ENCODE data around the gene DNAJC7. TPM values are rescaled to one million over a fixed set of nuclear protein-coding genes. Genes with fewer than 3 reads are reported as not detected.
"Not testable (repeated sequence)": the region's sequence is repeated elsewhere in the genome, so short reads cannot be mapped to it uniquely, and the experiment has no call there.

Gene DNAJC7
- total RNA-seq, 1 donor from 2014 or later, result 121 TPM

DNA sequence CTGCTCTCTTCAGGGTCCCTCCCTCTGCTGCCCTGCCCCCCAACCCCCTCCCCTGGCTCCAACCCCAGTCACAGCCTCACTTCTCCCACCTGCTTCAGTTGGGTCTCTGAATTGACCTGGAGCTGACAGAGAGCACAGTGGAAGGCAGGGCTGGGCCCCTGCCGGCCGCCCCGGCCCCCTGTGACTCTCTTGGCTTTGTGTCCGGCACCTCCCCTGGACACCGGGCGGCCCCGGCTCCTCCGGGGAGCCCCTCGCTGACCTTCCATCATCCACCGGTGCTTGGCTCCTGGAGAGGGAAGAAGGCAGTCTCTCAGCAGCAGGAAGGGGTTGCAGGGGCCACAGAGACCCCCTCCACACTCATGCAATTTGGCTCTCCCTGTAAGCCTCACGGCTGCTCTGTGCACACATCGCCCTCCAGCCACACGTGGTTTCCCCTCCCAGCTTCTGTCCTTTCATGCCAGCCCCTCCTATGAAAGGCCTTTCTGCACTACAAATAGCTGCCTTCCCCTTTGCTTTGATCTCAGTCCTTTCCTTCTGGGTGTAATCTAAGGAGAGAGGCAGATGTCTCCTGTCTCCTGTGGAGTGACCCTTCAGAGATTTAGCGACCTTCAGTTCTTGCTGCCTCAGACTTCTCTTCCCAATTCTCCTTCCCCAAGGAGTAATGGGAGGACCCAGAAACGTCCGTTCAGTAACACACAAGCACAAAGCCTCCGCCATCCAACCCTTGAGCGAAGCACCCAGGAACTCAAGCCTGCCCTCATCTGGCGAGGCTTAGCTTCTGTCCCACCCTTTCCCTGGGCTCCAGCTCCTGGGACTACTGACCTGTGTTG lies 10.9 kb upstream of the DNAJC7 start:
- DNase-seq, result no peak
- Mint-ChIP-seq H3K4me3 (no peak overlapping the region), H3K27ac (no peak overlapping the region), H3K36me3 (ENCODE audit: low read depth) (peaks cover 13% of the 10 kb centered on the region), H3K4me1 (peaks cover 7% of the 10 kb centered on the region), H3K27me3 (no peaks in the 10 kb centered on the region), H3K9me3 (no peaks in the 10 kb centered on the region)
- intact Hi-C loops (cut with micrococcal nuclease), result loop anchor here (5.0 kb wide), 2 partner anchors 34 to 69 kb away; partner anchors contain the start of gene ZNF385C

GRCh38 chr17:42027590-42027889 lies 10.3 kb upstream of the DNAJC7 start:
- DNase-seq, result no peak
- peaks cover 7% of the 10 kb centered on the region for H3K4me1 Mint-ChIP-seq
- intact Hi-C loops (cut with micrococcal nuclease), result loop anchor here (5.0 kb wide), 2 partner anchors 35 to 70 kb away; partner anchors contain the start of gene ZNF385C
- no peaks in the 10 kb centered on the region for H3K9me3 Mint-ChIP-seq
- H3K36me3 Mint-ChIP-seq (ENCODE audit: low read depth), result peaks cover 13% of the 10 kb centered on the region
- H3K27ac Mint-ChIP-seq, result no peak overlapping the region
- no peak overlapping the region for H3K4me3 Mint-ChIP-seq
- H3K27me3 Mint-ChIP-seq, result no peaks in the 10 kb centered on the region

DNA sequence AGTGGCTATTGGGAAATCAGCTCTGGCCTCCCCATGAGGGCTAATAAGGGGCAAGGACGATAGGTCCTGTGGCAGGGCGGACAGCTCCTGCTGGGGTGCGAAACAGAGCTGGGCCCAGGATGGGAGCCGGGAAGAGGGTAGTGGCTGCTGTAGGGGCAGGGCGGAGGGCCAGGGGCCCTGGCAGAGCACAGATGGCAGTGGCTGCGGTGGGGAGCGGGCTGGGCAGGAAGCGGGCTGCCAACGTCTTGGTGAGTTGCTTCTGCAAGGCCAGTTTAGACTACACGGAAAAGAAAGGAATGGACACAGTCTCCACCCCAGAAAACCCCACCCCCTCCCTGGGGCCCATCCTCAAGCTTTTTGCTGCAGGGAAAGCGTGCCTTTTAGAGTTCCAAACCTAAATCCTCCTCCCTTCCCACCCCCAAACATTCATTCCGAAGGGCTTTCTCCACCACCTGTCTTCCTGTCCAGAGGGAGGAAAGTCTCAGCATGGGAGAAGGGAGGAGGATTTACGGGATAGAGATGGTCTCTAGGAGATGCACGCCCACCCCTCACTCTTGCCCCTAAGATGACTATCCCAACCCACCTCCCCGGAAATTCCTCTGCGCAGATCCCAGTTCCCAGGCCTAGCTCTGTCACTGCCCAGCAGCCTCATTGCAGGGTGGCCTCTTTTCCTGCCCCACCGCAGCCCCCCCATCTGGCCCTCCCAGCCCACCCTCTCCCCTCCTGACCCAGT lies 9.8 kb upstream of the DNAJC7 start:
- H3K27ac Mint-ChIP-seq, result no peak overlapping the region
- H3K36me3 Mint-ChIP-seq (ENCODE audit: low read depth), result peaks cover 18% of the 10 kb centered on the region
- intact Hi-C loops (cut with micrococcal nuclease), result loop anchor here (5.0 kb wide), 2 partner anchors 35 to 70 kb away; partner anchors contain the start of gene ZNF385C

GRCh38 chr17:42025936-42026335 lies 8.7 kb upstream of the DNAJC7 start:
- Mint-ChIP-seq H3K4me1 (peaks cover 17% of the 10 kb centered on the region), H3K9me3 (no peaks in the 10 kb centered on the region), H3K4me3 (no peak overlapping the region), H3K36me3 (ENCODE audit: low read depth) (peaks cover 20% of the 10 kb centered on the region), H3K27ac (no peak overlapping the region), H3K27me3 (no peaks in the 10 kb centered on the region)
- intact Hi-C loops (cut with micrococcal nuclease), result loop anchor here (5.0 kb wide), 2 partner anchors 36 to 71 kb away; partner anchors contain the start of gene ZNF385C
- no peak for DNase-seq

More for the DNA sequence above, 9.8 kb upstream of the DNAJC7 start:
- Mint-ChIP-seq H3K9me3 (no peaks in the 10 kb centered on the region), H3K27me3 (no peaks in the 10 kb centered on the region), H3K4me1 (peaks cover 11% of the 10 kb centered on the region), H3K4me3 (no peak overlapping the region)
- DNase-seq, result no peak

DNA sequence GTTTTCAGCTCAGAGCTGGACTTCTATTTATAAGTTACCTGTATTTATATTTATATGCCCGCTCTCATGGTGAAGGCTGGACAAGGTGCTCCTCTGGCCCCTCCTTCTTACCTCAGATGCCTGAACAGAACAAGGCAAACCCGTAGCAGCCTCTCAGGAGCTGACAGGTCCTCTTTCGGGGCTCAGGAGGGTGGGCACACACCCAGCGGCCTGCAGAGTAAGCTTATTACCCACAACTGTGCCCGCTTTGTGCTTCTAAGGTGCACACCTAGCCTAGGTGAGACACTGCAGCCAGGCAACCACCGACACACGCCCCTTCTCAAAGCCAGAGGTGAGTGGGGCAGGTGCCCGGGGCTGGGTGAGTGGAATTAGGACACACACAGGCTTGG lies 7.9 kb upstream of the DNAJC7 start:
- no peaks in the 10 kb centered on the region for H3K27me3 Mint-ChIP-seq
- H3K27ac Mint-ChIP-seq, result no peak overlapping the region
- no peak overlapping the region for H3K4me3 Mint-ChIP-seq
- peaks cover 21% of the 10 kb centered on the region for H3K4me1 Mint-ChIP-seq
- DNase-seq, result no peak
- intact Hi-C loops (cut with micrococcal nuclease), result loop anchor here (5.0 kb wide), 2 partner anchors 37 to 72 kb away; partner anchors contain the start of gene ZNF385C
- peaks cover 23% of the 10 kb centered on the region for H3K36me3 Mint-ChIP-seq (ENCODE audit: low read depth)
- no peaks in the 10 kb centered on the region for H3K9me3 Mint-ChIP-seq

DNA sequence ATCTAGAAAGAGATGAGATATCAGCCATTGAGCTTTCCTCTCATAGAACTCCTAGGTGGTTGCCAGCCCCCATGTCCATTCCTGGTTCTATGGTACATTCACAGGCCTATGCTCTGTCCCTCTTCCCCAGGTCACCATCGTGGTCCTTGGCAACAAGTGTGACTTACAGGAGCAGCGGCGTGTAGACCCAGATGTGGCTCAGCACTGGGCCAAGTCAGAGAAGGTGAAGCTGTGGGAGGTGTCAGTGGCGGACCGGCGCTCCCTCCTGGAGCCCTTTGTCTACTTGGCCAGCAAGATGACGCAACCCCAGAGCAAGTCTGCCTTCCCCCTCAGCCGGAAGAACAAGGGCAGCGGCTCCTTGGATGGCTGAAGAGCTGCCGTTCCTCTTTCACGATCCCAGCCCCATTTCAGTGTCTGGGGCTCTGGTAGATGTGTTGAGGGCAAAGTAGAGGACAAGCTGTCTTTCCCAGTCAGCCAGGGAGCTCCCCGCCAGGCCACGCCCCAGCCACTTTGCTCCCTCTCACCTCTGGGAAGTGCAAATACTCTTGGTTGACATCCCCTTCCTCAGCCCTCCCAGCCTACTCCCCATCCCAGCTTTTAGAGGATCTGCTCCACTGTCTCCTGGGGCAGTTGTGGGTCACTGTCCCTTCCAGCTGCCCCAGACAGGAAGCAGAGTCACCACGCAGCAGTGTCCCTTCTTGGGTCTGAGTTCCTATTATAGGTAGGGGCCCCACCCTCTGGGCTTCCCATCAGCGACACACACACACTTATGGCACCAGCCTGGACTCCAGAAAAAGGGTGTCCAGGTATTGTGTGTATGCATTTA lies 6.5 kb upstream of the DNAJC7 start:
- intact Hi-C loops (cut with micrococcal nuclease), result no loop called here
- H3K36me3 Mint-ChIP-seq (ENCODE audit: low read depth), result peaks cover 23% of the 10 kb centered on the region
- DNase-seq, result no peak
- peaks cover 4% of the 10 kb centered on the region for H3K9me3 Mint-ChIP-seq
- no peak overlapping the region for H3K4me3 Mint-ChIP-seq
- no peaks in the 10 kb centered on the region for H3K27me3 Mint-ChIP-seq
- no peak overlapping the region for H3K27ac Mint-ChIP-seq
- peaks cover 27% of the 10 kb centered on the region for H3K4me1 Mint-ChIP-seq

- intact Hi-C loops (cut with micrococcal nuclease); DNase-seq; H3K27me3 Mint-ChIP-seq; H3K9me3 Mint-ChIP-seq: not testable (repeated sequence)
- Mint-ChIP-seq H3K36me3 (ENCODE audit: low read depth) (peaks cover 29% of the 10 kb centered on the region), H3K4me1 (peaks cover 45% of the 10 kb centered on the region), H3K27ac (peak overlapping the region; percentile 85), H3K4me3 (peak overlapping the region; percentile 96)
These were observed 3.6 kb upstream of the DNAJC7 start for GRCh38 chr17:42020845-42021244.

- intact Hi-C loops (cut with micrococcal nuclease), result loop anchor here (5.0 kb wide), 1 partner anchor 102 kb away; the partner anchor contains the start of gene ACLY
- Mint-ChIP-seq H3K36me3 (ENCODE audit: low read depth) (peaks cover 29% of the 10 kb centered on the region), H3K27me3 (no peaks in the 10 kb centered on the region), H3K27ac (peak within 1 kb of the TSS; percentile 85), H3K9me3 (peaks cover 4% of the 10 kb centered on the region), H3K4me1 (peaks cover 47% of the 10 kb centered on the region), H3K4me3 (peak within 1 kb of the TSS; percentile 99)
- DNase-seq, result peak; percentile 99
These were observed 2.5 kb upstream of the DNAJC7 start, which contains the start of gene NKIRAS2 for GRCh38 chr17:42019509-42020404. Gene NKIRAS2 (plus strand): TSS chr17:42020090. CDS start chr17:42021578, 1,488 bp downstream.

DNA sequence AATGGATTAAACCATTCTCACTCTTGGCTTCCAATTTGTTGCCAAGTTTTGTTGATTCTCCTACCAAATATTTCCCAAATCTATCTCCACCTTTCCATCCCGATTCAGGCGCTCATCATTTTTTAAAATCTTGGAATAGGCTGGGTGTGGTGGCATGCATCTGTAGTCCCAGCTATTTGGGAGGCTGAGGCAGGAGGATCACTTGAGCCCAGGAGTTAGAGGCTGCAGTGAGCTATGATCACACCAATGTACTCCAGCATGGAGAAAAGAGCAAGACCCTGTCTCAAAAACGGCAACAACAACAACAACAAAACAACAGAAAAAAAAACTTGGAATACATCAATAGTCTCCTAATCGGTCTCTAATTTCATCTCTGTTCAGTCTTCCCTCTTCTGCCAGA lies 1.7 kb upstream of the DNAJC7 start:
- Mint-ChIP-seq H3K27me3 (no peaks in the 10 kb centered on the region), H3K4me3 (peak overlapping the region; percentile 99), H3K36me3 (ENCODE audit: low read depth) (peaks cover 26% of the 10 kb centered on the region), H3K4me1 (peaks cover 44% of the 10 kb centered on the region), H3K9me3 (peaks cover 4% of the 10 kb centered on the region), H3K27ac (no peak overlapping the region)
- no peak for DNase-seq
- intact Hi-C loops (cut with micrococcal nuclease), result loop anchor here (5.0 kb wide), 1 partner anchor 102 kb away; the partner anchor contains the start of gene ACLY

GRCh38 chr17:42018339-42018738 lies 1.1 kb upstream of the DNAJC7 start:
- H3K27ac Mint-ChIP-seq, result peak overlapping the region; percentile 96

GRCh38 chr17:42017866-42018200 lies 594 bp upstream of the DNAJC7 start:
- peak overlapping the region; percentile 99 for H3K4me3 Mint-ChIP-seq
- H3K27me3 Mint-ChIP-seq, result no peaks in the 10 kb centered on the region
- H3K9me3 Mint-ChIP-seq, result peaks cover 4% of the 10 kb centered on the region
- H3K4me1 Mint-ChIP-seq, result peaks cover 50% of the 10 kb centered on the region
- intact Hi-C loops (cut with micrococcal nuclease), result loop anchor here (1.0 to 5.0 kb wide), 4 partner anchors 51 to 137 kb away; partner anchors contain the start of genes ACLY, DHX58 and RAB5C
- peaks cover 24% of the 10 kb centered on the region for H3K36me3 Mint-ChIP-seq (ENCODE audit: low read depth)
- DNase-seq, result no peak
- peak overlapping the region; percentile 96 for H3K27ac Mint-ChIP-seq

More at GRCh38 chr17:42018339-42018738, 1.1 kb upstream of the DNAJC7 start:
- Mint-ChIP-seq H3K4me3 (peak overlapping the region; percentile 99), H3K27me3 (no peaks in the 10 kb centered on the region), H3K36me3 (ENCODE audit: low read depth) (peaks cover 20% of the 10 kb centered on the region), H3K4me1 (peaks cover 47% of the 10 kb centered on the region), H3K9me3 (peaks cover 4% of the 10 kb centered on the region)
- intact Hi-C loops (cut with micrococcal nuclease), result loop anchor here (5.0 kb wide), 1 partner anchor 101 kb away; the partner anchor contains the start of gene ACLY
- DNase-seq, result no peak

- peak; percentile 75 for DNase-seq
- H3K27ac Mint-ChIP-seq, result peak overlapping the region; percentile 96
- H3K27me3 Mint-ChIP-seq, result no peaks in the 10 kb centered on the region
- peaks cover 54% of the 10 kb centered on the region for H3K4me1 Mint-ChIP-seq
- H3K4me3 Mint-ChIP-seq, result peak overlapping the region; percentile 99
- H3K9me3 Mint-ChIP-seq, result peaks cover 4% of the 10 kb centered on the region
- H3K36me3 Mint-ChIP-seq (ENCODE audit: low read depth), result peaks cover 19% of the 10 kb centered on the region
- intact Hi-C loops (cut with micrococcal nuclease), result loop anchor here (2.0 to 5.0 kb wide), 3 partner anchors 96 to 138 kb away; partner anchors contain the start of genes ACLY, DHX58 and RAB5C
These were observed 818 bp downstream of the DNAJC7 start for GRCh38 chr17:42016411-42016831.
